Activated CD8-positive, alpha-beta memory T cell treated with anti-CD3 and anti-CD28 coated beads, Interleukin-2, amount 50 U/mL, for 1 hour (primary cell): ENCODE data around the gene FCGBP.
A peak's percentile ranks its signal among the peaks of the same experiment; 100 is the strongest.
"Not testable (repeated sequence)": the region's sequence is repeated elsewhere in the genome, so short reads cannot be mapped to it uniquely, and the experiment has no call there.

ENCODE experiments used
- DNase-seq: peaks from one replicate; pipeline ENCODE4 v3.0.0-alpha.2; 2020; ENCODE audit errors: extremely low read depth

Gene FCGBP

GRCh38 chr19:39917561-39918182 is 16.8 kb downstream of the FCGBP start:
- DNase-seq: no peak

DNA sequence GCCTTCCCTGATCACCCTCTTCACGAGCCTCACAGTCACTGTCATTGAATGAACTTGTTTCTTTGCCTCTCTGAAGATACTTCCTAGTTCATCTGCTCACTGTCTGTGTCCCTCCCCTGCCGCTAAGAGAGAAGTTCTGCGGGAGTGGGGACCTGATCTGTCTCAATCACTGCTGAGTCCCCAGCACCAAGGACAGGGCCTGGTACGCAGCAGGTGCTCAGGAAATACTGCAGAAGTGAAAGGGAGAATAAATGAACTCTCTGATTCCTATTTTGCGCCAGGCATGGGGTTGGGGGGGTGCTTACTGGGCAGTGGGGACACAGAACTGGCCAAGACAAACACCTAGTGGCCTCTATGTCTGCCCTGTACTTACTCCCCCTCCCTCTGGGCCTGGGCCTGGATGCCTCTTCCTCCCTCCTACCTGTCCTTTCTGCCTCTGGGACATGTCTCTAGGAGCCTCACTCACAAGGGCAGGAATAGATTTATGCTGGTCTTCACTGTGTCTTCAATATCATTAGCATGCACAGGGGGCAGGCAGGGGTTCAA is 17.5 kb downstream of the FCGBP start:
- DNase-seq: no peak

- no peak for DNase-seq
Measured at GRCh38 chr19:39916236-39916635, 18.2 kb downstream of the FCGBP start.

DNA sequence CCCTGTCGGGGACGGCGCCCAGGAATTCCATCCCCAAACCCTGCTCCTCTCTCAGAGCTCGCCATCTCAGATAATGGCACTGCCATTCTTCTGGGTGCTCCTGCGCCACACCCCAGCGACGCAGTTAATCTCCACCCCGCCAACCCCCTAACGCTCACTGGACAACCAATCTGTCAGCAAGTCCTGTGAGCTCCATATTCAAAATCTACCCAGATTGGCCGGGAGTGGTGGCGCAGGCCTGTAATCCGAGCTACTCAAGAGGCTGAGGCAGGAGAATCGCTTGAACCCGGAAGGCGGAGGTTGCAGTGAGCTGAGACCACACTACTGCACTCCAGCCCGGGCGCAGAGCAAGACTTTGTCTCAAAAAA is 18.6 kb downstream of the FCGBP start:
- DNase-seq: no peak

- DNase-seq: no peak
Measured at GRCh38 chr19:39915101-39915847, 19.2 kb downstream of the FCGBP start.

- no peak for DNase-seq
Measured at GRCh38 chr19:39913682-39914333, 20.6 kb downstream of the FCGBP start.

GRCh38 chr19:39908803-39909202 is 25.6 kb downstream of the FCGBP start:
- no peak for DNase-seq

DNA sequence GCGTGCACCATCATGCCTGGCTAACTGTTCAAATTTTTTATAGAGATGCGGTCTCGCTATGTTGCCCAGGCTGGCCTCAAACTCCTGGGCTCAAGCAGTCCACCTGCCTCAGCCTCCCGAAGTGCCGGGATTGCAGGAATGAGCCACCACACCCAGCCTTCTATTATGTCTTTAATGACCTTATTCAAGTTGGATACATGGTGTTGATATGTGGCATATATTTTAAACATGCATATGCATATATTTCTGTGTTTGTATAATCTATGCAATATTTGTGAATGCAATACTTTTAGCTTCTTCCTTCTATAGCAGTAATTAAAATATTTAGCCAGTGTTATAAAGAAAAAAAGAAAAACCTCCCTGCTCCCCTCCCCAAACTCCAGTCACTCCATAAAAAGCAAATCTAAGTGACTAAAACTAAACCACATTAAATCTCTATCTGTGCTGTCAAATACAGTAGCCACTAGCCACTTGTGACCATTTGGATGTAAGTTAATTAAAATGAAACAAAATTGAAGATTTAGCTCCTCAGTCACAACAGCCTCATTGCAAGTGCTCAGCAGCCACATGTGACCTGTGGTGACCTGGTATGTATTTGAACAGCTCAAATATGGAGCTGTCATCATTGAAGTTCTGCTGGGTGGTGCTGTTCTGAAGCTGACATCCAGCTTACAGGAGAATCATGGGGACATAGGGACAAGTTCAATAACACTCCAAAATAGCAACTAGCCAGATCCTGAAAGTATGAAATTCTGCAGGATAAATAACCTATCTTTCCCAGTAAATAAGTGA is 27.4 kb downstream of the FCGBP start:
- DNase-seq: no peak

GRCh38 chr19:39906283-39906682 is 28.2 kb downstream of the FCGBP start:
- DNase-seq: no peak

GRCh38 chr19:39903486-39904091 is 30.8 kb downstream of the FCGBP start:
- not testable (repeated sequence) for DNase-seq

DNA sequence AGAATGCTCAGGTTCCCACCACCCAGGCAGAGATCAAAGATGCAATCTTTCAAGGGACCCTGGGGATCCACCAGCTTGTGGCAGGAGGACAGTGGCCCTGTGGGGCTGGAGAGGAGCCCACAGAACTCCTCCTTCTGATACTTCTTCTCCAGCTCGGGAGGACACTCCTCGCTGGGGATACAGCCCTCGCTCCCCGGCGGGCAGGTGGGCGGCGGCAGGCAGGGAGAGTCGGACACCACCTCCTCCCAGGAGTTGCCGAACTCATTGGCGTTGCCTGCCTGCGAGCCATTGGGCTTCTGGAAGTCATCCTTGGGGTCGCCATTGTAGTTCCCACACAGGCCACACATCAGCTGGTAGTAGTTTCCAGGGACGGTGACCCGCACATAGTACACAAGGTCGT is 32.1 kb downstream of the FCGBP start:
- DNase-seq: not testable (repeated sequence)

DNA sequence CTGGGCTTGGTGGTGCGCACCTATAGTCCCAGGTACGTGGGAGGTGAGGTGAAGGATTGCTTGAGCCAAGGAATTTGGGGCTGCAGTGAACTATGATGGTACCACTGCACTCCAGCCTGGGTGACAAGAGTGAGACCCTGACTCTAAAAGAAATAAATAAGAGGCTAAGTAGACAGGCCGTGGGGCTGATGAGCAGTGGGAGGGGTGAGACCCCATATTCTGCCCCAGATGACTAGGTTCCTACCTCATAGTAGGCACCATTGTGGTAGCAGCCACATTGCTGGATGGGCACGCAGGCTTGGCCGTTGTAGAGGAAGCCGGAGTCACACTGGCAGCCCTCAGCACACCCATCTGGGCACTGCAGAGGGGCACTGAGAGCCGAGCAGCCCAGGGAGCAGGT is 32.8 kb downstream of the FCGBP start:
- DNase-seq: not testable (repeated sequence)

DNA sequence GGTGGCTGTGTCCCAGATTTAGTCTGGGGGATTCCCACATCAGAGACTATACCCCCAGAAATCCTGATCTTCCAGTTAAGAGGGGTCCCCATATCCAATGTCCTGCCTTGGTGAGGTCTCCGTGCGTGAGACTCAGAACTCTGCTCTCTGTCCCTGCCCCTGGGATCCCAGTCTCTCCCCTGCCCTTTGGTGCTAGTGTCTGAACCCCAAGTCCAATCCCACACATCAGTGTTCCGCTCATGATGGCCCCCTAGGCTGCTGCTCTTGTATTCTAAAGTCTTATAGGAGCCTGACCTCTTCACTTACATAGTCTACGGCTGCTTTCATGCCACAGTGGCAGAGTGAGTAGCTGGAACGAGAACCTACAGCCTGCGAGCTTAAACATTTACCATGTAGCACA is 35.6 kb downstream of the FCGBP start:
- DNase-seq: not testable (repeated sequence)

DNA sequence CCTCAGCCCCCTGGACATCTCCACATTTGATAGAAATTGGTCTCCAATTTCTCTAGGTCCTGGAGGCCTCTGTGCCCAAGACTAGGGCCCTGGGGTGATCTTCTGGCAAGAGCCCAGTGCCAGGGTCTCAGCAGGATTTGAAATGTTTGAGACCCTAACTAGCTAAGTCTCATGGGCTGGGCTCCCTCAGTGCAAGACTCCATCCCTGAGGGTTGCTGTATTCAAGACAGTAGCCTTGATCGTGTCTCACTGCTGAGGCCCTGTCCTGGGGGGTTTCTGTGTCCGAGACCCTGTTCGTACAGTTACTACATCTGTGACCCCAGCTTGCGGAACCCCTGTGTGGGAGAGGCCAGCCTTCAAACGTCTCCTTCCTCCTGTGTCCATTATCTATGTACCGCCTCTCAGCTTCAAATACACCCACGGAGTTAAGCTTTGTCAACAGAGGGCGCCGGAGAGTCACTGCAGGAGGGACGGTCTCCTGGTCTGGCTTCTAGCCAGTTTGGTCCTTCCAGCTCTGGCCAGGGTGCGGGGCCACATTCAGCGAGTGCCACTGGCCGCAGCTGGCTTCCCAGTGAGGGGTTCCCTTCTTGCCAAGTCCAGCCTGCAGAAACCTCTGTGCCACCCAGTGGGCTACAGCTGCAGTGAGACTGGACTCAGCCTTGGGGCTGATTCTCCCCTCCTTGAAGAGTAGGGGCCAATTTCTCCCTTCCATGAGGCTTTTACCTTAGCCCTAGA is 36.8 kb downstream of the FCGBP start:
- not testable (repeated sequence) for DNase-seq

DNA sequence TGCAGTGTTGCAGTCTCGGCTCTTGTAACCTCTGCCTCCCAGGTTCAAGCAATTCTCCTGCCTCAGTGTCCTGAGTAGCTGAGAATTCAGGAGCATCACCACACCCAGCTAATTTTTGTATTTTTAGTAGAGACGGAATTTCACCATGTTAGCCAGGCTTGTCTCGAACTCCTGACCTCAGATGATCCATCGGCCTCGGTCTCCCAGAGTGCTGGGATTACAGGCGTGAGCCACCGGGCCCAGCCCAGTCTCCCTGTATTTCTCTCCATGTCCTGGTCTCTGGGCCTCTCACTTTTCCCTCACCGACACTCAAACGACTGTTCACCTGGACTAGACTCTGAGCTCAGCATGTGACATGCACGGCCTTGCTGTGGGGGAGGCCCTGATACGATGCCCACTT is 39.3 kb downstream of the FCGBP start:
- DNase-seq: not testable (repeated sequence)

DNA sequence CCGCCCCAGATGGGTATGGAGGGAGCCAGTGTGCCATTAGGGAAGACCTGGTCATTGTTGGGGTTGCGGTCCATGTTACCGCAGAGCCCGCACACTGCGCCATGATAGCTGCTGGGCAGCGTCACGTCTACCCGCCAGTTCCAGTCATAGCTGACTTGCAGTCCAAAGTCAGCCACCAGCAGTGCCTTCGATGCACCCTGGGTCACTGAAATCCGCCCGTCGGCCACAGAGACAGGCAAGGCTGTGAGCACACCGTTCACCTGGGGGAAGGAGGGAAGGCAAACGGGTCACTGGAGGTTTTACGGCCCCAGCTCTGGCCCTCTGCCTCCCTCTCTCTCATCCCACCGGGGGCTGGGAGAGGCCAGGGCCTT is 40.2 kb downstream of the FCGBP start:
- DNase-seq: not testable (repeated sequence)

- DNase-seq: peak; percentile 46
Measured at GRCh38 chr19:39893366-39894235, 40.8 kb downstream of the FCGBP start.

DNA sequence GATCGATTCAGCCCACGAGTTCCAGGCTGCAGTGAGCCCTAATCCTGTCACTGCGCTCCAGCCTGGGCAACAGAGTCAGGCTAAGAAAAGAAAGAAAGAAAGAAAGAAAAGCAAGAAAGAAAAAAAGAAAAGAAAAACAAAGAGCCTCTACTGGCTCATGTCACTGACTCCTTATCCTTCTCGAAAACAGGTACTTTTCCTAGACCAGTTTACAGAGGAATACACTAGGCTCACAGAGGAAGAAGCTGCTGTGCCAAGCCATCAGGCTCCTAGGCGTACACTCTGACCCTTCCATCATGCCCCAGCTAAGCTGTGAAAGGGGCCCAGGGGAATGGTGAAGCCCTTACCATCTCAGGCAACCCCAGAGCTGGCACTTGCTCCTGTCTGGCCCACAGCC is 41.9 kb downstream of the FCGBP start:
- DNase-seq: not testable (repeated sequence)

DNA sequence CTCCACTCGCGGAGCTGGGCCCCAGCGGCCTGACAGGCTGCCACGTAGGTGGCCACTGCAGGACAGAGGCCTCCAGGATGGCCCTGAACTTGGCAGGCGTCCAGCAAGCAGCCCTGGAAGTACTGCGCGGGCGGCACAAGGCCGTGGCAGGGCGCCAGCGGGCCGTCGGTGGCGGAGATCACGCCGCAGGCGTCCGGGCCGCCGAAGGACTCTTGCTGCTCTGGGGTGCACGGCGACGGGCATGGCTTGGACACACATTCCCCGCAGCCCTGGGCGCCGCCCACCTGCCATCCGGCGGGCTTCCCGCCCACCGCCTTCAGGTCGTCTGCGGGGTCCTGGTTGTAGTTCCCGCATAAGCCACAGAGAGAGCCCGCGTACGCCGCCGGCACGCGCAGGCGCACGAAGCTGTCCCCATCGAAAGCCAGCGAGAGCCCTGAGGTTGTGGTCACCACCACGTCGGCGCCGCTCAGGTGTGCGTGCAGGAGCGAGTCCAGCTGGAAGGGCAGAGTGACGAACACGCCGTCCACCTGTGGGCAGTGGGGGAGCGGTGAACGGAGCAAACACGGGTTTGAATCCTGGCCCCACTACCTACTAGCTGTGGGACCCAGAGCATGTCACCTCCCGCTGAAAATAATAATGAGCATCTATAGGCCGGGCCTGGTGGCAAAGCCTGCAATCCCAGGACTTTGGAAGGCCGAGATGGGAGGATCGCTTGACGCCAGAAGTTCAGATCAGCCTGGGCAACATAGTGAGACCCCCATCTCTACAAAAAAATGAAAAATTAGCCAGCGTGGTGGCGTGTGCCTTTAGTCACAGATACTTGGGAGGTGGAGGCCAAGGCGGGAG is 42.6 kb downstream of the FCGBP start:
- DNase-seq: not testable (repeated sequence)
